D721Med (cell line): Measurements from ENCODE around the gene ATG12.
A peak's percentile ranks its signal among the peaks of the same experiment; 100 is the strongest.
"Not testable (repeated sequence)": the region's sequence is repeated elsewhere in the genome, so short reads cannot be mapped to it uniquely, and the experiment has no call there.

Experiments used
- DNase-seq: peaks from one replicate; pipeline ENCODE4 v3.0.0; 2011; ENCODE audit warnings: low spot score; ENCODE audit not compliant: insufficient read length
- FAIRE-seq: peaks from 2 replicates; lab custom pipeline; 2011; peaks lifted over from hg19 to GRCh38; lab: Jason Lieb, UNC
- CTCF ChIP-seq: IDR thresholded peaks from 2 replicates; pipeline ENCODE4 v1.5.1; 2012; ENCODE audit warnings: mild to moderate bottlenecking, control low read depth; ENCODE audit not compliant: insufficient read depth; ENCODE audit errors: missing control alignments

ATG12 gene

GRCh38 chr5:115841382-115842088 lies at the start of gene ATG12, which contains the start of gene AP3S1:
ATG12 (minus strand) TSS chr5:115841565; CDS start chr5:115841552, 13 bp downstream.
AP3S1 (plus strand) TSS chr5:115841935; CDS start chr5:115842038, 103 bp downstream.
- FAIRE-seq (no peak), DNase-seq (peak; percentile 60)
- no peak for TF ChIP-seq CTCF

GRCh38 chr5:115888027-115888426 lies 46.7 kb upstream of the ATG12 start:
- DNase-seq: no peak
- FAIRE-seq: no peak
- peak; percentile 42 for TF ChIP-seq CTCF

- not testable (repeated sequence) for FAIRE-seq
Observed at GRCh38 chr5:115885208-115885607, 43.8 kb upstream of the ATG12 start.

GRCh38 chr5:115884704-115885103 lies 43.3 kb upstream of the ATG12 start:
- no peak for TF ChIP-seq CTCF
- DNase-seq (no peak), FAIRE-seq (no peak)

More at GRCh38 chr5:115885208-115885607, 43.8 kb upstream of the ATG12 start:
- DNase-seq: not testable (repeated sequence)

GRCh38 chr5:115882434-115882833 lies 41.1 kb upstream of the ATG12 start:
- DNase-seq, FAIRE-seq: not testable (repeated sequence)

GRCh38 chr5:115877342-115877741 lies 36.0 kb upstream of the ATG12 start:
- not testable (repeated sequence) for FAIRE-seq, DNase-seq

- no peak for TF ChIP-seq CTCF
- DNase-seq: no peak
- FAIRE-seq: no peak
Observed at GRCh38 chr5:115875447-115875846, 34.1 kb upstream of the ATG12 start.

- FAIRE-seq (peak; percentile 84), DNase-seq (no peak)
Observed at GRCh38 chr5:115873392-115873791, 32.0 kb upstream of the ATG12 start.

More at GRCh38 chr5:115873392-115873791, 32.0 kb upstream of the ATG12 start:
- no peak for TF ChIP-seq CTCF
